ENCODE data around the gene ATRN.

GRCh38 chr20:3449319-3449718 lies 21.5 kb upstream of the ATRN start:
- TF ChIP-seq CTCF (conservative IDR thresholded peaks at IDR 0.05 in 1 of 2, IDR thresholded peaks at IDR 0.05 in 1 of 2; ENCODE audit: extremely low read depth in 1 of 2, insufficient read depth in 1 of 2, low read depth in 1 of 2, low read length in 2 of 2) (no peak), EZH2 (IDR thresholded peaks at IDR 0.05; ENCODE audit: borderline replicate concordance, low read length) (no peak)
